ENCODE measurements around the gene KIF6.

KIF6 gene

GRCh38 chr6:39441986-39442385 is 283.2 kb downstream of the KIF6 start:
- DNase-seq, result no peak

- no peak for DNase-seq
Measured at GRCh38 chr6:39441301-39441700, 283.9 kb downstream of the KIF6 start.

- DNase-seq, result no peak
Measured at GRCh38 chr6:39440039-39440426, 285.2 kb downstream of the KIF6 start.

GRCh38 chr6:39439342-39440038 is 285.7 kb downstream of the KIF6 start:
- DNase-seq, result no peak

- DNase-seq, result no peak
Measured at GRCh38 chr6:39433630-39434029, 291.6 kb downstream of the KIF6 start.

GRCh38 chr6:39432330-39433025 is 292.7 kb downstream of the KIF6 start:
- DNase-seq, result no peak

GRCh38 chr6:39430871-39431523 is 294.2 kb downstream of the KIF6 start:
- DNase-seq, result peak in 1 of 2 donors; percentile 6

GRCh38 chr6:39430446-39430845 is 294.8 kb downstream of the KIF6 start:
- no peak for DNase-seq

- DNase-seq, result no peak
Measured at GRCh38 chr6:39428816-39429215, 296.4 kb downstream of the KIF6 start.

GRCh38 chr6:39428152-39428551 is 297.1 kb downstream of the KIF6 start:
- no peak for DNase-seq

GRCh38 chr6:39426073-39426456 is 299.1 kb downstream of the KIF6 start:
- no peak for DNase-seq

GRCh38 chr6:39425346-39426072 is 299.7 kb downstream of the KIF6 start:
- DNase-seq, result no peak

- DNase-seq, result no peak
Measured at GRCh38 chr6:39424831-39425230, 300.4 kb downstream of the KIF6 start.

- no peak for DNase-seq
Measured at GRCh38 chr6:39422238-39422637, 303.0 kb downstream of the KIF6 start.

GRCh38 chr6:39421383-39422225 is 303.6 kb downstream of the KIF6 start:
- no peak for DNase-seq

- DNase-seq, result no peak
Measured at GRCh38 chr6:39420300-39421265, 304.6 kb downstream of the KIF6 start.

- no peak for DNase-seq
Measured at GRCh38 chr6:39419607-39420006, 305.6 kb downstream of the KIF6 start.

- DNase-seq, result no peak
Measured at GRCh38 chr6:39417440-39417839, 307.8 kb downstream of the KIF6 start.

GRCh38 chr6:39416728-39417127 is 308.5 kb downstream of the KIF6 start:
- no peak for DNase-seq

- no peak for DNase-seq
Measured at GRCh38 chr6:39416026-39416425, 309.2 kb downstream of the KIF6 start.

GRCh38 chr6:39415482-39415881 is 309.7 kb downstream of the KIF6 start:
- DNase-seq, result no peak

All from stimulated activated CD4-positive, alpha-beta T cell treated with anti-CD3 and anti-CD28 coated beads, Interleukin-2, amount 100 ng/mL, for 24 hours (primary cell).